Measurements from ENCODE around the gene CRABP2. TPM values are rescaled to one million over a fixed set of nuclear protein-coding genes. Genes with fewer than 3 reads are reported as not detected.

The CRABP2 gene
- polyA plus RNA-seq, 4 donors, result 76.4 to 118 (median 97.9) TPM

DNA sequence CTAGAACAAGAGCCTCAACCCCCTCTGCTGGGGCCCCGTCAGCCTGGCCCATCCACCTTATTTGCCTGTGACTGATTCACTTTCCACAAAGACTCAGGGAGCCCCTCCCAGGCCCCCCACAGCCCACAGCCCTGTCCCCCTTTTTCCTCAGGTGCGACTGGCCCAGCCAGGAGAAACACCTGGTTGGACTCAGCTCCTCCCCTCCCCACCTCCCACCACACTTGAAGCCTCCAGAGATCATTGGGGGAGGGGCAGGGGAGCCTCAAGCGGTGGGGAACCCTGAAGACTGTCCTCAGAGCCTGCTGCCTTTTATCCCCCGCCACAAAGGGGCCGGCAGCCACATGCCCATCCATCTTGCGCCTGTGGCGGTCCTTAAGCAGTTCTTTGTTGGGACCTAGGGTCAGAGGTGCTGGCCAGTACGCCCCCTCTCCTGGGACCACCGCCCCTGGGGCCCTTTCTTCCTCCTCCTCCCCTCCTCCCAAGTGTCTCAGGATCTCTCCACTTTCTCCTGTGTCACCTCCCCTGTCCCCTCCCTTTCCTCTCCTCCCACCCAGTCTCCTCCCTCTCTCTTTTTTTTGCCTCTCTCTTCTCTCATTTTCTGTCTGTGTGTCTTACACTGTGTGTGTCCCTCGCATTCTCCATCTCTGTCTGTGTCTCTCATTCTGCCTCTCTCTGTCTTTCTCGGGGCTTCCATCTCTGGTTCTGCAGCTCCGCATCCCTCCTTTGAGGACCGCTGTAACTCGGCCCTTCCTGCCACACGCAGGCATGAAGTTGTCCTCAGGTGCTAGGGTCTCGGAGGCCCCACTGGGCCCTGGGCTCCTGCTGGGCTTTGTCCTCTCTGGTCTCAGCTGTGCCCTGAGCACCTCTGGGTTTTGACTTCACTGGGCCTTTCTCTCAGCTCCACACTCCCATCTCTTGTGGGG lies 12.2 kb downstream of the CRABP2 start:
- peak in 1 of 4 donors; percentile 81 for DNase-seq (ENCODE audit: low read depth in 4 of 4, low spot score in 2 of 4)

- no peak for DNase-seq (ENCODE audit: low read depth in 4 of 4, low spot score in 2 of 4)
Observed at GRCh38 chr1:156692441-156692924, 12.9 kb downstream of the CRABP2 start.

DNA sequence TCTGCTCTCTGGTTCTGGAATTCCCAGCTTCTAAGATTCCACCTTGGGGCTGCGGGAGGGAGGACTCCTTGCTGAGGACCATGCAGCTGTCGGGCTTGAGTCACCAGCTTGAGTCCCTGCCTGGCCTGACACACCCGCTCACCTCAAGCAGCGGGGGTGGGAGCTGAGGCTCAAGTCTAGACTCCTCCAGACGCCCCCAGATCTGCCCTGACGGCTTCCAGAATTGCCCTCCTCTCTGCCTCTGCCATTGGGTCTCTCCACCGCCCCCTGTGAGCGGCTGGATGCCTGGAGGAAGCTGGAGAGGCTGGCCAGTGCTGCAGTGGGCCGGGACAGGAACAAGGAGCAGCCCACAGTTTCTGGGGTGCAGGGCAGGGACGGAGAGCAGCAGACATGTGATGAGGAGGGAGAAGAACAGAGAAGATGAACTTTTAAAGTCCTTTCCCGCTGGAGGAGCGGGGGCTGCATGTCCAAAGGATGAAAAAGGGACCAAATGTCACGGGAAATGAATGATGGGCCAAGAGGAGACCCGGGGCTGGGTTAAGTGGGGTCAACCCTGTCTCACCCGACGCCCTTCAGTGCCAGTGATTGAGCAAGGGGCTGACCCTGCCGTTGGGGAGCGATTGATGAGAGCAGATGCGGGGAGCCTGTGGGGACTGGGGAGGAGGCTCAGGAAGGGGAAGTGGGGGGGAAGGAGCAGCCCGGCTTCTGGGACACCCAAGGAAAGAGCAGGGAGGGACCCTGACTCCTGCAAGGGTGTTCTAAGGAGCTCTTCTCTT lies 13.5 kb downstream of the CRABP2 start:
- DNase-seq (ENCODE audit: low read depth in 4 of 4, low spot score in 2 of 4), result no peak

DNA sequence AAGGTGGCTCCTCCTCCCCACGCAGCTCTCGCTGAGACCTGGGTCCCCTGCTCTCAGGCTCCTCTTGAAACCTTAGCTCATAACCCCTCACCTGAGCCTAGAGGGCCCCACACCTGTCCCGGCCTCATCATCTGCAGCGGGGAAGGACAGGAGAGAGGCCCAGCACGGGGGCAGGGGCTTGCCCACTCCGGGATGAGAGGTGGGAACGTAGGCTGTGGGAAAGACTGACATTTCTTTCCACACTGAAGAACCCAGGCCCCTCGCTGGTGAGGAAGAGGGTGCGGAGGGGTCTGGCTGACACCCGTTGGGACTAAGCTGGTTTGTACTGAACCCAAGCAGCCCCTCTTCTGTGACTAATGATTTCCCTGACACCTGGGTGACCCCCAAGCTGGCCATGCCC lies 14.2 kb downstream of the CRABP2 start:
- no peak for DNase-seq (ENCODE audit: low read depth in 4 of 4, low spot score in 2 of 4)

DNA sequence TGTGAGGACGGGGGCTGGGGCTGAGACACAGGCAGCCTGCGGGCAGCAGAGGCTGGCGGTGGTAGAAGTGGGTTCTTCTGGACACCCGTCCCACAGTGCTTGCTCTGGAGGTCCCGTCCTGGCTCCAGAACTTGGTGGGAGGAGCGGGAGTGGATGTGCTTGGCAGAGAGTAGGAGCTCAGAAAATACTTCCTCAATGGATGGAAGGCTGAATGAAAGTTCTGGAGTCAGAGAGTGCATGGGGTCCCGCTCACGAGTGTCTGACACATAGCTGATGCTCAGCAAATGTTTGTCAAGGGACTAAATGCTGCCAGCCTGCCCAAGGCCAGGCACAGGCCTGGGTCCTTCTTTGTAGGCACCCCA lies 14.7 kb downstream of the CRABP2 start:
- no peak for DNase-seq (ENCODE audit: low read depth in 4 of 4, low spot score in 2 of 4)

GRCh38 chr1:156689953-156690674 lies 15.3 kb downstream of the CRABP2 start:
- DNase-seq (ENCODE audit: low read depth in 4 of 4, low spot score in 2 of 4), result no peak

GRCh38 chr1:156689035-156689952 lies 16.1 kb downstream of the CRABP2 start:
- DNase-seq (ENCODE audit: low read depth in 4 of 4, low spot score in 2 of 4), result peak in 2 of 4 donors; percentile 87 to 88

DNA sequence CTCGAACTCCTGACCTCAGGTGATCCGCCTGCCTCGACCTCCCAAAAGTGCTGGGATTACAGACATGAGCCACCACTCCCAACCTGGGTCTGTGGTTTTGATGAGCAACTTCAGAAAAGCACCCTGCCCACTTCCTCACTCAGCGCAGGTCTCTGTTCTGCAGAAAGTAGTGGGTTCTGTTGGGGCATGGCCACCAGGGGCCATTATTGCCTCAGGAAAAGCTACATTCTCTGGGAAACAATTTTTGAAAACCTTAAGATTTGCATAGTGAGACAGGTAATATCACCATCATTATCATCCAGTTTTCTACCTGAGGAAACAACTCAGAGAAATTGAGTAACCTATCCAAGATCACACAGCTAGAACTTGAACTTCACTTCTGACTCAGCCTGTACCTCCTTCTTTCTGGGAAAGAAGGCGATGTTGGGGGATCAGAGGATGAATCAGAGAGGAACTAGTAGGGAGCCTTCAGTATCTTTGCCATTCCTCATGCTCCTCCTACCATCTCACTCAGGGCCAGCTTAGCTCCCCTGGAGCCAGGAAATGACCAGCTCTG lies 21.1 kb downstream of the CRABP2 start:
- no peak for DNase-seq (ENCODE audit: low read depth in 4 of 4, low spot score in 2 of 4)

GRCh38 chr1:156682166-156682890 lies 23.1 kb downstream of the CRABP2 start:
- no peak for DNase-seq (ENCODE audit: low read depth in 4 of 4, low spot score in 2 of 4)

GRCh38 chr1:156681196-156681960 lies 24.0 kb downstream of the CRABP2 start:
- no peak for DNase-seq (ENCODE audit: low read depth in 4 of 4, low spot score in 2 of 4)

GRCh38 chr1:156680056-156680455 lies 25.3 kb downstream of the CRABP2 start:
- no peak for DNase-seq (ENCODE audit: low read depth in 4 of 4, low spot score in 2 of 4)

- DNase-seq (ENCODE audit: low read depth in 4 of 4, low spot score in 2 of 4), result no peak
Observed at GRCh38 chr1:156677616-156678596, 27.5 kb downstream of the CRABP2 start.

DNA sequence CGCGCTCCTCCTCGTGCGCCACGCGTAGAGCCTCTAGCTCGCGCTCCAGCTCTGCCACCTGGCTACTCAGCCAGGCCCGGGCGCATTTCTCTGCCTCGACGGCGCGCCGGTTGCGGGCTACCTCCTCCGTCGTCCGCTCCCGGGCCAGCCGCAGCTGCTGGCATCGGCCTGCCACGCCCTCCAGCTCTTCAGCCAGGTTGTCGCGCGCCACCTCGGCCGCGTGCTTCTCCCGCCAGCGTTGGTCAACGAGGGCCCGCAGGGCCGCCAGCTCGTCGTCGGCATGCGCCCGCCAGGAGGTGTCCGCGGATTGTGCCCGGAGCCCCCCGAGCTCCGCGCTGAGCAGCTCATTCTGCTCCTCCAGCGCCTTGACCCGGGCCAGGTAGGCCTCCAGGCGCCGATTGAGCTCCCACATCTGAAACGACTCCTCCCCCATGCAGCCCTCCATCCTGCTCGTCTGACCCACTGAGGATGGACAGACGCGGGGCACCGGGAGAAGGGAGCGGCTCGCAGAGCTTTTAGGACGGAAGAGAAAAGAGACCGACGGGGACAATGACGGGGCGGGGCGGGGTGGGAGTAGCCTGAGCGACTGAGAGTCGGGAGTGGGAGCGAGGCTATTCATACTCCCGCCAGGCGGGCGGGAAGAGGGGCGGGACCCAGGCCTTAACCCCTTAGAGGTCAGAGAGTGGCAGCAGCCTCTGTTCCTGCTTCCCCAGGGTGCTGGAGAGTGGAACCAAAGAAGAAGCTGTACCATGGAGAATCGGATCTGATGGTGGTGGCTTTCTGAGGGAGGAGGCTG lies 28.4 kb downstream of the CRABP2 start, which contains the start of gene NES:
NES (minus strand) TSS at position 588 of the 796 bp plus-strand sequence; CDS start at position 445, 143 bp downstream.
- DNase-seq (ENCODE audit: low read depth in 4 of 4, low spot score in 2 of 4), result no peak

DNA sequence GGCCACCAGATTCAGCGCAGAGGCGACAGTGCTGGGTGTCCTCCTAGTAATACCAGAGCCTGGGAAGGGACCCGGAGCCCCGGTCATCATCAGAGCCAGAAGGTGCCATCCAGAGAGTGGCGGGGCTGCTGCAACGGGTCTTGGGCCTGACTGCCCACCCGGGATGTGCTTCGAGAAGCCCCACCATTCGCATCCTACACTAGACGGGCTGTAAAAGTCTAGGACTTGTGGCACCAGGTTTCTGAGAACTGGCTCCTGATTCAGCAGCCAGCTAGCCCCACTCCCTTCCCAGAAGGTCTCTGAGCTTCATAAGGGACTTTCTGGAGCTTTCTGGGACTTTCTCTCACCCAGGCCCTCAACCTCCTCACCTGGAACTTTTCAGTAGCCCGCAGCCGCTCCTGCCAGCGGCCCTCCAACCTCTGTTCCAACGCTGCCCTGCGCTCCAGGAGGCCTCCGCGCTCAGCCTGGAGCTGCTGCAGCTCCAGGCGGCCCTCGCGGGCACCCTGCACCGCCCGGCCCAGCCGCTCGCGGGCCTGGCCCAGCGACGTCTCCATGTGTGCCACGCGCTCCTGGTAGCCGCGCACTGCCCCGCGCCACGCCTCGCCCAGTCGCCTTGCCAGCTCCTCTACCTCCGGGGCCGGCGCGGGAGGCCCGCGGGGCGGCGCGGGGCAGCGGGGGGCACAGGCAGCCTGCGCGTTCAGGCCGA lies 29.1 kb downstream of the CRABP2 start:
- no peak for DNase-seq (ENCODE audit: low read depth in 4 of 4, low spot score in 2 of 4)
